Memory B cell (primary cell): Measurements from ENCODE around the gene SOD1.
"Not testable (repeated sequence)": the region's sequence is repeated elsewhere in the genome, so short reads cannot be mapped to it uniquely, and the experiment has no call there.

ENCODE experiments used
- ATAC-seq: fragments of 150-1000 bp; cut with Tn5 transposase; 2 replicates; pipeline ENCODE4 v1.10.0; 2021; ENCODE audit warnings: low read depth, mild to moderate bottlenecking, moderate library complexity
- DNase-seq, 2 donors: peaks; one replicate each; pipeline ENCODE4 v3.0.0; 2022; ENCODE audit warnings: low spot score in 2 of 2
- H3K27ac Mint-ChIP-seq: one replicate; pipeline ENCODE4 v1.8.0; 2022; ENCODE audit warnings: mild to moderate bottlenecking, moderate library complexity, mixed read lengths
- H3K27me3 Mint-ChIP-seq: one replicate; pipeline ENCODE4 v1.8.0; 2022; ENCODE audit warnings: mixed read lengths
- H3K36me3 Mint-ChIP-seq: one replicate; pipeline ENCODE4 v1.8.0; 2022; ENCODE audit warnings: mild to moderate bottlenecking, mixed read lengths
- H3K4me1 Mint-ChIP-seq: one replicate; pipeline ENCODE4 v1.8.0; 2022; ENCODE audit warnings: mixed read lengths
- H3K4me3 Mint-ChIP-seq: one replicate; pipeline ENCODE4 v1.8.0; 2022; ENCODE audit warnings: mild to moderate bottlenecking, moderate library complexity, mixed read lengths
- H3K9me3 Mint-ChIP-seq: one replicate; pipeline ENCODE4 v1.8.0; 2022; ENCODE audit warnings: mixed read lengths

The SOD1 gene

GRCh38 chr21:31659536-31660258, at the start of gene SOD1:
SOD1 (plus strand) TSS chr21:31659693; CDS start chr21:31659770, 77 bp downstream.
- Mint-ChIP-seq H3K36me3 (peaks cover 6% of the 10 kb centered on the region), H3K9me3 (no peaks in the 10 kb centered on the region), H3K27me3 (no peaks in the 10 kb centered on the region), H3K4me1 (peaks cover 29% of the 10 kb centered on the region), H3K27ac (peak within 1 kb of the TSS; percentile 97), H3K4me3 (peak within 1 kb of the TSS; percentile 100)
- DNase-seq (peak; percentile 91 to 93), ATAC-seq (peak; percentile 95)

- H3K36me3 Mint-ChIP-seq, result peaks cover 2% of the 10 kb centered on the region
- ATAC-seq, result no peak
- peaks cover 5% of the 10 kb centered on the region for H3K4me1 Mint-ChIP-seq
Measured at GRCh38 chr21:31611445-31611844, 48.0 kb upstream of the SOD1 start.

GRCh38 chr21:31612894-31613785, 46.4 kb upstream of the SOD1 start:
- H3K4me1 Mint-ChIP-seq, result peaks cover 5% of the 10 kb centered on the region
- H3K27me3 Mint-ChIP-seq, result peaks cover 16% of the 10 kb centered on the region
- H3K4me3 Mint-ChIP-seq, result no peak overlapping the region
- DNase-seq (no peak), ATAC-seq (no peak)
- no peak overlapping the region for H3K27ac Mint-ChIP-seq
- peaks cover 2% of the 10 kb centered on the region for H3K36me3 Mint-ChIP-seq
- peaks cover 6% of the 10 kb centered on the region for H3K9me3 Mint-ChIP-seq

More at GRCh38 chr21:31611445-31611844, 48.0 kb upstream of the SOD1 start:
- H3K27me3 Mint-ChIP-seq, result peaks cover 16% of the 10 kb centered on the region
- H3K27ac Mint-ChIP-seq, result no peak overlapping the region
- no peak for DNase-seq
- peaks cover 6% of the 10 kb centered on the region for H3K9me3 Mint-ChIP-seq
- H3K4me3 Mint-ChIP-seq, result no peak overlapping the region

- Mint-ChIP-seq H3K4me1 (peaks cover 5% of the 10 kb centered on the region), H3K9me3 (peaks cover 6% of the 10 kb centered on the region), H3K27me3 (peaks cover 16% of the 10 kb centered on the region), H3K36me3 (no peaks in the 10 kb centered on the region), H3K4me3 (no peak overlapping the region), H3K27ac (no peak overlapping the region)
- DNase-seq (no peak), ATAC-seq (no peak)
Measured at GRCh38 chr21:31614705-31615104, 44.8 kb upstream of the SOD1 start.

- H3K9me3 Mint-ChIP-seq, result peaks cover 2% of the 10 kb centered on the region
- peaks cover 5% of the 10 kb centered on the region for H3K4me1 Mint-ChIP-seq
- no peak overlapping the region for H3K4me3 Mint-ChIP-seq
- DNase-seq, result no peak
- H3K36me3 Mint-ChIP-seq, result peaks cover 1% of the 10 kb centered on the region
- H3K27ac Mint-ChIP-seq, result no peak overlapping the region
- H3K27me3 Mint-ChIP-seq, result peaks cover 8% of the 10 kb centered on the region
- ATAC-seq, result no peak
Measured at GRCh38 chr21:31616216-31616615, 43.3 kb upstream of the SOD1 start.

- H3K27me3 Mint-ChIP-seq, result peaks cover 4% of the 10 kb centered on the region
- H3K9me3 Mint-ChIP-seq, result peaks cover 1% of the 10 kb centered on the region
- DNase-seq (no peak), ATAC-seq (no peak)
- H3K4me1 Mint-ChIP-seq, result peaks cover 7% of the 10 kb centered on the region
- peaks cover 2% of the 10 kb centered on the region for H3K36me3 Mint-ChIP-seq
- H3K4me3 Mint-ChIP-seq, result no peak overlapping the region
- H3K27ac Mint-ChIP-seq, result no peak overlapping the region
Measured at GRCh38 chr21:31618696-31619430, 40.6 kb upstream of the SOD1 start.

GRCh38 chr21:31622397-31622796, 37.1 kb upstream of the SOD1 start:
- Mint-ChIP-seq H3K27me3 (peaks cover 4% of the 10 kb centered on the region), H3K4me1 (peaks cover 5% of the 10 kb centered on the region), H3K4me3 (no peak overlapping the region), H3K9me3 (peaks cover 1% of the 10 kb centered on the region), H3K36me3 (peaks cover 2% of the 10 kb centered on the region), H3K27ac (no peak overlapping the region)
- ATAC-seq, result no peak
- DNase-seq, result no peak

- H3K36me3 Mint-ChIP-seq, result peaks cover 2% of the 10 kb centered on the region
- H3K27ac Mint-ChIP-seq, result no peak overlapping the region
- H3K4me1 Mint-ChIP-seq, result peaks cover 5% of the 10 kb centered on the region
- H3K27me3 Mint-ChIP-seq, result peaks cover 5% of the 10 kb centered on the region
- ATAC-seq (no peak), DNase-seq (no peak)
- no peak overlapping the region for H3K4me3 Mint-ChIP-seq
- H3K9me3 Mint-ChIP-seq, result peaks cover 1% of the 10 kb centered on the region
Measured at GRCh38 chr21:31623664-31624063, 35.8 kb upstream of the SOD1 start.

- peaks cover 2% of the 10 kb centered on the region for H3K36me3 Mint-ChIP-seq
- H3K4me3 Mint-ChIP-seq, result no peak overlapping the region
- no peak overlapping the region for H3K27ac Mint-ChIP-seq
- H3K4me1 Mint-ChIP-seq, result peaks cover 5% of the 10 kb centered on the region
- no peak for DNase-seq
- no peak for ATAC-seq
- peaks cover 1% of the 10 kb centered on the region for H3K9me3 Mint-ChIP-seq
- peaks cover 5% of the 10 kb centered on the region for H3K27me3 Mint-ChIP-seq
Measured at GRCh38 chr21:31624181-31624580, 35.3 kb upstream of the SOD1 start.

GRCh38 chr21:31624961-31625491, 34.5 kb upstream of the SOD1 start:
- Mint-ChIP-seq H3K4me1 (peaks cover 5% of the 10 kb centered on the region), H3K9me3 (peaks cover 1% of the 10 kb centered on the region), H3K36me3 (peaks cover 2% of the 10 kb centered on the region), H3K27me3 (peaks cover 5% of the 10 kb centered on the region), H3K27ac (no peak overlapping the region), H3K4me3 (no peak overlapping the region)
- no peak for DNase-seq
- ATAC-seq, result no peak

- Mint-ChIP-seq H3K9me3 (peaks cover 2% of the 10 kb centered on the region), H3K4me1 (no peaks in the 10 kb centered on the region), H3K36me3 (peaks cover 2% of the 10 kb centered on the region), H3K4me3 (no peak overlapping the region), H3K27ac (no peak overlapping the region), H3K27me3 (peaks cover 1% of the 10 kb centered on the region)
- DNase-seq, result no peak
- no peak for ATAC-seq
Measured at GRCh38 chr21:31629972-31630711, 29.4 kb upstream of the SOD1 start.

- H3K27ac Mint-ChIP-seq, H3K4me1 Mint-ChIP-seq, H3K9me3 Mint-ChIP-seq, H3K4me3 Mint-ChIP-seq, ATAC-seq, H3K27me3 Mint-ChIP-seq, DNase-seq, H3K36me3 Mint-ChIP-seq: not testable (repeated sequence)
Measured at GRCh38 chr21:31631881-31632280, 27.6 kb upstream of the SOD1 start.

GRCh38 chr21:31634993-31635392, 24.5 kb upstream of the SOD1 start:
- Mint-ChIP-seq H3K4me1 (no peaks in the 10 kb centered on the region), H3K36me3 (peaks cover 4% of the 10 kb centered on the region), H3K27me3 (peaks cover 2% of the 10 kb centered on the region), H3K9me3 (peaks cover 3% of the 10 kb centered on the region), H3K27ac (no peak overlapping the region), H3K4me3 (no peak overlapping the region)
- DNase-seq (no peak), ATAC-seq (no peak)
